Fibroblast of gingiva (primary cell): ENCODE data around the gene MGAT5.

Experiments used
- DNase-seq: peaks from one replicate; pipeline ENCODE4 v3.0.0-alpha.2; 2011; ENCODE audit warnings: low read depth

The MGAT5 gene

GRCh38 chr2:134401081-134401497 is 147.2 kb downstream of the MGAT5 start:
- peak; percentile 36 for DNase-seq

- DNase-seq: peak; percentile 53
Measured at GRCh38 chr2:134401789-134402188, 147.9 kb downstream of the MGAT5 start.

- DNase-seq: peak; percentile 97
Measured at GRCh38 chr2:134402410-134402809, 148.5 kb downstream of the MGAT5 start.

- no peak for DNase-seq
Measured at GRCh38 chr2:134405611-134406081, 151.8 kb downstream of the MGAT5 start.

- no peak for DNase-seq
Measured at GRCh38 chr2:134406311-134406710, 152.4 kb downstream of the MGAT5 start.

- DNase-seq: no peak
Measured at GRCh38 chr2:134406736-134407135, 152.9 kb downstream of the MGAT5 start.

- DNase-seq: no peak
Measured at GRCh38 chr2:134407154-134407890, 153.4 kb downstream of the MGAT5 start.

GRCh38 chr2:134408386-134408785 is 154.5 kb downstream of the MGAT5 start:
- DNase-seq: peak; percentile 23

- DNase-seq: no peak
Measured at GRCh38 chr2:134408791-134409190, 154.9 kb downstream of the MGAT5 start.

- DNase-seq: no peak
Measured at GRCh38 chr2:134410006-134410405, 156.1 kb downstream of the MGAT5 start.

- no peak for DNase-seq
Measured at GRCh38 chr2:134410831-134411231, 157.0 kb downstream of the MGAT5 start.

- no peak for DNase-seq
Measured at GRCh38 chr2:134411279-134411827, 157.5 kb downstream of the MGAT5 start.

- DNase-seq: peak; percentile 81
Measured at GRCh38 chr2:134411828-134412638, 158.2 kb downstream of the MGAT5 start.

- DNase-seq: no peak
Measured at GRCh38 chr2:134412639-134412999, 158.7 kb downstream of the MGAT5 start.

GRCh38 chr2:134413430-134413829 is 159.6 kb downstream of the MGAT5 start:
- no peak for DNase-seq

- no peak for DNase-seq
Measured at GRCh38 chr2:134413912-134414311, 160.0 kb downstream of the MGAT5 start.

- no peak for DNase-seq
Measured at GRCh38 chr2:134416018-134416417, 162.1 kb downstream of the MGAT5 start.

- no peak for DNase-seq
Measured at GRCh38 chr2:134416637-134417036, 162.8 kb downstream of the MGAT5 start.

- no peak for DNase-seq
Measured at GRCh38 chr2:134417968-134418582, 164.2 kb downstream of the MGAT5 start.

- DNase-seq: no peak
Measured at GRCh38 chr2:134420259-134420658, 166.4 kb downstream of the MGAT5 start.

- DNase-seq: no peak
Measured at GRCh38 chr2:134420920-134421319, 167.0 kb downstream of the MGAT5 start.

- DNase-seq: no peak
Measured at GRCh38 chr2:134421556-134422328, 167.9 kb downstream of the MGAT5 start.
